Activated naive CD8-positive, alpha-beta T cell (primary cell): ENCODE measurements around the gene LFNG.
A peak's percentile ranks its signal among the peaks of the same experiment; 100 is the strongest.

Experiments used
- H3K27ac Mint-ChIP-seq: one replicate; pipeline ENCODE4 v1.8.0; 2021; ENCODE audit warnings: mixed read lengths
- H3K27me3 Mint-ChIP-seq: one replicate; pipeline ENCODE4 v1.8.0; 2021; ENCODE audit warnings: mixed read lengths
- H3K36me3 Mint-ChIP-seq: one replicate; pipeline ENCODE4 v1.8.0; 2021; ENCODE audit warnings: mixed read lengths
- H3K4me1 Mint-ChIP-seq: one replicate; pipeline ENCODE4 v1.8.0; 2021; ENCODE audit warnings: low read depth, mixed read lengths
- H3K4me3 Mint-ChIP-seq: one replicate; pipeline ENCODE4 v1.8.0; 2021; ENCODE audit warnings: mild to moderate bottlenecking, mixed read lengths
- H3K9me3 Mint-ChIP-seq: one replicate; pipeline ENCODE4 v1.8.0; 2021; ENCODE audit warnings: low read depth, mixed read lengths

The LFNG gene

GRCh38 chr7:2505401-2505800, 14.2 kb upstream of the LFNG start:
- no peaks in the 10 kb centered on the region for H3K9me3 Mint-ChIP-seq
- no peak overlapping the region for H3K4me3 Mint-ChIP-seq
- H3K27ac Mint-ChIP-seq: no peak overlapping the region
- H3K27me3 Mint-ChIP-seq: no peaks in the 10 kb centered on the region
- H3K36me3 Mint-ChIP-seq: no peaks in the 10 kb centered on the region
- peaks cover 23% of the 10 kb centered on the region for H3K4me1 Mint-ChIP-seq

DNA sequence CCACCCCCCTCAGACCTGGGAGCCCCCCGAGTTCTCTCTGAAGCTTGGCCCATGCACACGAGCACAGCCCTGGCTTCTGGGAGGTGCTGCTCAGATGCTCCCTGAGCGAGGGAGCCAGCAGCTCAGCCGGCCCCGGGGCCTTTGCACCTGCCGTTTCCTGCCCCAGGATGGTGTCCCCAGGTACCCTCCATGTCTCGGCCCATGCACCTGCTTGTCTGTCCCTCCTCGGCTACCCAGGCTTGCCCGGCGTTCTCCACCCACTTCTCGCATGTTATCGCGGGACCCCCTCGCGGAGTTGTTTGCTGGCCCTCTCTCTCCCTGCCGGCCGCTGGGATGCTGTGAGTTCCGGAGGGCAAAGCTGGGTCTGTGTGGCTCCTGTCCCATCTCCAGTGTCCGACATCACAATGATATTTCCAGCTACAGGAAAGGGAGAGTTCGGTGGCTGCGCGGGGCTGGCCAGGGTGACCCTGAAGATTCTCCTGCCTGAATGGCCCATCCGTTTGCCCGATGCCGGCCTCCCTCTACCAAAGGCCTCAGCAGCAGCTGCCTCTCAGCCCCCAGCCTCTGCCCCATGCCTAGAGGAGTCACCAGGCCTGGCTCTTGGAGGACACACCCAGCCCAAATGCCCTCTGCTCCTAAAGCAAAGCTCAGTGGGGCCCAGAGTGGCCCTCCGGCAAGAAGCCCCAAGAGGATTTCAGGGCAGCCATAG, 12.2 kb upstream of the LFNG start:
- Mint-ChIP-seq H3K9me3 (no peaks in the 10 kb centered on the region), H3K4me3 (no peak overlapping the region), H3K4me1 (peaks cover 34% of the 10 kb centered on the region)

GRCh38 chr7:2507917-2508306, 11.7 kb upstream of the LFNG start:
- H3K4me3 Mint-ChIP-seq: no peak overlapping the region
- H3K9me3 Mint-ChIP-seq: no peaks in the 10 kb centered on the region
- H3K27me3 Mint-ChIP-seq: no peaks in the 10 kb centered on the region
- H3K36me3 Mint-ChIP-seq: no peaks in the 10 kb centered on the region
- peak overlapping the region; percentile 76 for H3K27ac Mint-ChIP-seq
- peaks cover 40% of the 10 kb centered on the region for H3K4me1 Mint-ChIP-seq

More for the DNA sequence above, 12.2 kb upstream of the LFNG start:
- Mint-ChIP-seq H3K27me3 (no peaks in the 10 kb centered on the region), H3K36me3 (no peaks in the 10 kb centered on the region), H3K27ac (peak overlapping the region; percentile 76)

- peak overlapping the region; percentile 86 for H3K27ac Mint-ChIP-seq
- peak overlapping the region; percentile 72 for H3K4me3 Mint-ChIP-seq
- H3K27me3 Mint-ChIP-seq: no peaks in the 10 kb centered on the region
- no peaks in the 10 kb centered on the region for H3K9me3 Mint-ChIP-seq
- H3K4me1 Mint-ChIP-seq: peaks cover 45% of the 10 kb centered on the region
- H3K36me3 Mint-ChIP-seq: no peaks in the 10 kb centered on the region
Measured at GRCh38 chr7:2508327-2509215, 11.0 kb upstream of the LFNG start.

- peak overlapping the region; percentile 86 for H3K27ac Mint-ChIP-seq
- no peaks in the 10 kb centered on the region for H3K27me3 Mint-ChIP-seq
- peaks cover 41% of the 10 kb centered on the region for H3K4me1 Mint-ChIP-seq
- peak overlapping the region; percentile 72 for H3K4me3 Mint-ChIP-seq
- H3K9me3 Mint-ChIP-seq: no peaks in the 10 kb centered on the region
- H3K36me3 Mint-ChIP-seq: no peaks in the 10 kb centered on the region
Measured at GRCh38 chr7:2509298-2509906, 10.2 kb upstream of the LFNG start.

- Mint-ChIP-seq H3K9me3 (no peaks in the 10 kb centered on the region), H3K27ac (peak overlapping the region; percentile 89), H3K27me3 (no peaks in the 10 kb centered on the region), H3K36me3 (no peaks in the 10 kb centered on the region), H3K4me1 (peaks cover 41% of the 10 kb centered on the region), H3K4me3 (peak overlapping the region; percentile 70)
Measured at GRCh38 chr7:2510130-2510776, 9.3 kb upstream of the LFNG start.

DNA sequence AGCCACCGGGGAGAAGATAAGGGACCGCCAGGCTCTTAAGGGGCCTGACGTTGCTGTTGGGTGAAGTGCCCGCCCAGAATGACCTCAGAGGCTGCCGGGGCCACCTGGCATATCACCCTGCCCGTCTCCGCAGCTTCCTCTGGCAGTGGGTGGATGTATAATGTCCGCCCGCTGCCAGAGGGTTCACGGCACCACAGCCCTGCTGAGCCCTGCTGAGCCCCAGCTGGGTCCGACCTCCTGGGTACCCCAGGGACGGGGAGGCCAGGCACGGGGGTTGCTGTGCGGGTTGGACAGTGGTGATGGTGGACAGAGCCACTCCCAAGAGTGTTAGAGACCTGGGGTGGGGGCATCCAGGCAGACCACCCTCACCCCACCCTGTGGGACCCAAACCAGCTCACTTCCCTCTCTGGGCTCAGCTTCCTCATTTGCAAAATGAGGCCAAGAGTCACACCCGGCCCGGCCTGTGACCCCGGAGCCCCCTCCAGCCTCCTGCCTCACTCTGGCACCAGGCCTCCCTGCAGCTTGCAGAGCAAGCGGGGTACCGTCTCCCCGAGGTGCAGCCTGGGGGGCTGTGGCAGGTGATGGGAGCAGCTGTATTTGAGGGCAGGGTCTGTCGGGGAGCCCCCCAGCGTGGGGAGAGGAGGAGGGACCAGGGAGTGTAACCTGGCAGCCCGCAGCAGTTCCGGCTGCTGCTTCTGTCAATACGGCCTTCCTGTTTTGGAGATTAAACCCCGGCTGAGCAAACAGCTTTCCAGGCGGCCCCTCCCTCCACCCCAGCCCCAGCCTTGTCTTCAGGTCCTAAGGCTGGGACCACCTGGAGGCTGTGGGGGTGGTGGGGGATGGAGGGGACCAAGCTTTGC, 8.4 kb upstream of the LFNG start:
- H3K4me1 Mint-ChIP-seq: peaks cover 42% of the 10 kb centered on the region
- H3K9me3 Mint-ChIP-seq: no peaks in the 10 kb centered on the region
- H3K4me3 Mint-ChIP-seq: peak overlapping the region; percentile 70
- H3K27ac Mint-ChIP-seq: peak overlapping the region; percentile 89
- no peaks in the 10 kb centered on the region for H3K27me3 Mint-ChIP-seq
- H3K36me3 Mint-ChIP-seq: no peaks in the 10 kb centered on the region

- H3K4me1 Mint-ChIP-seq: peaks cover 44% of the 10 kb centered on the region
Measured at GRCh38 chr7:2511769-2512168, 7.8 kb upstream of the LFNG start.

DNA sequence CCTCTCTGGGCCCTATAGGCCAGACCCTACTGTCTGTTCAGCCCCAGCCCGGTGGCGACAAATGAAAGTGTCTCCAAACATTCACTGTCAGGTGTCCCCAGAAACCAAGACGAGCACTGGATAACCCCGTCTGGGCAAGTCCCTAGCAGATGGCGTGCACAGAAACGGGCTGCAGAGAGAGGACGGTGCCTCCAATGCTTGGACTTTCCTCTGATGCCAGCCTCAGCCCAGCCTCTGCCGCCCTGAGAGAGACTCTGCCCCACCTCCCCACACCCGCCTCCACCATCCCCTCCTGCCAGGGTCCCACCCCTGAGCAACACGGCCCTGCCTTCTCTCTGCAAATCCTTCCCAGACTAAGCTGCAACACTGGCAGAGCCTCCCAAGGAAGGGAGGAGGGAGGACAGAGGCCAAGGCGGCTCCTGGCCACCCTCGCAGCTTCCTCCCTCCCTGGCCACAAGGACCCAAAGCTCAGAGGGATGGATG, 7.4 kb upstream of the LFNG start:
- H3K27ac Mint-ChIP-seq: peak overlapping the region; percentile 89
- H3K4me1 Mint-ChIP-seq: peaks cover 45% of the 10 kb centered on the region
- H3K9me3 Mint-ChIP-seq: no peaks in the 10 kb centered on the region
- H3K4me3 Mint-ChIP-seq: peak overlapping the region; percentile 73
- no peaks in the 10 kb centered on the region for H3K27me3 Mint-ChIP-seq
- no peaks in the 10 kb centered on the region for H3K36me3 Mint-ChIP-seq

More at GRCh38 chr7:2511769-2512168, 7.8 kb upstream of the LFNG start:
- Mint-ChIP-seq H3K36me3 (no peaks in the 10 kb centered on the region), H3K27me3 (no peaks in the 10 kb centered on the region), H3K27ac (peak overlapping the region; percentile 89), H3K4me3 (peak overlapping the region; percentile 73), H3K9me3 (no peaks in the 10 kb centered on the region)

GRCh38 chr7:2512713-2513112, 6.9 kb upstream of the LFNG start:
- Mint-ChIP-seq H3K36me3 (no peaks in the 10 kb centered on the region), H3K27ac (peak overlapping the region; percentile 89), H3K4me1 (peaks cover 50% of the 10 kb centered on the region), H3K27me3 (no peaks in the 10 kb centered on the region), H3K9me3 (no peaks in the 10 kb centered on the region), H3K4me3 (peak overlapping the region; percentile 73)

- H3K36me3 Mint-ChIP-seq: no peaks in the 10 kb centered on the region
- H3K9me3 Mint-ChIP-seq: no peaks in the 10 kb centered on the region
- H3K4me3 Mint-ChIP-seq: no peak overlapping the region
- H3K27me3 Mint-ChIP-seq: no peaks in the 10 kb centered on the region
- no peak overlapping the region for H3K27ac Mint-ChIP-seq
- H3K4me1 Mint-ChIP-seq: peaks cover 50% of the 10 kb centered on the region
Measured at GRCh38 chr7:2513702-2514101, 5.9 kb upstream of the LFNG start.

DNA sequence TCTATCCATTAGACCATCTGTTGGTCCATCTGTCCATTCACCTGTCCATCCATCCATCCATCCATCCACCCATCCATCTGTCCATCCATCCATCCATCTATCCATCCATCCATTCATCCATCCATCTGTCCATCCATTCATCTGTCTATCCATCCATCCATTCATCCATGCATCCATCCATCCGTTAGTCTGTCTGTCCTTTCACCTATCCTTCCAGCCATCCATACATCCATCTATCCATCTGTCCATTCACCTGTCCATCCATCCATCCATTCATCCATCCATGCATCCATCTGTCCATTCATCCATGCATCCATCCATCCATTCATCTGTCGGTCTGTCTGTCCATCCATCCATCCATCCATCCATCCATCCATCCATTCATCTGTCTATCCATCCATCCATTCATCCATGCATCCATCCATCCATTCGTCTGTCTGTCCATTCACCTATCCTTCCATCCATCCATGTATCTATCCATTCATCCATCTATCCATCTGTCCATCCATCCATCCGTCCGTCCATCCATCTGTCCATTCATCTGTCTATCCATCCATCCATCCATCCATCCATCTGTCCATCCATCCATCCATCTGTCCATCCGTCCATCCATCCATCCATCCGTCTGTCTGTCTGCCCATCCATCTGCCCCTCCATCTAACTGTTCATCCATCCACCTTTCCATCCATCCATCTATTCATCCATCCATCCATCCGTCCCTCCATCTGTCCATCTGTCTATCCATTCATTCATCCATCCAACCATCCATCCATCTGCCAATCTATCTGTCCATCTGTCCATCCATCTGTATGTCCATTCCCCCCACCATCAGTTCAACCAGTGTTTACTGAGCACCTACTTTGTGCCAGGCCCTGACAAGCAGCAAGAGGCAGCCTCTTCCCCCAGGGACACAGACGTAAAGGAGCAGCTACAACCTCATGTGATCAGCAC, 4.8 kb upstream of the LFNG start:
- Mint-ChIP-seq H3K27ac (no peak overlapping the region), H3K4me3 (no peak overlapping the region), H3K36me3 (no peaks in the 10 kb centered on the region), H3K4me1 (peaks cover 44% of the 10 kb centered on the region), H3K9me3 (no peaks in the 10 kb centered on the region), H3K27me3 (no peaks in the 10 kb centered on the region)
